SU-DHL-6 (cell line): ENCODE data around the gene MRPL14.

Experiments
- H2AFZ ChIP-seq: fragments of 200-600 bp; sonication (generic); 2 replicates; pipeline ENCODE4 v1.6.1; 2014; ENCODE audit warnings: low read depth, mild to moderate bottlenecking, moderate library complexity, mixed read lengths, antibody characterized with exemption, low read length; ENCODE audit not compliant: severe bottlenecking
- H3F3A ChIP-seq: fragments of 200-600 bp; shearing (Covaris generic); 2 replicates; pipeline ENCODE4 v1.6.0; 2016; ENCODE audit warnings: antibody characterized with exemption, mild to moderate bottlenecking; ENCODE audit not compliant: insufficient read depth
- H3K27ac ChIP-seq: fragments of 200-600 bp; sonication (generic); 2 replicates; pipeline ENCODE4 v1.5.1; 2016; ENCODE audit warnings: low read depth, mild to moderate bottlenecking, low read length, moderate library complexity, mixed read lengths
- H3K27me3 ChIP-seq: fragments of 200-600 bp; sonication (generic), shearing (Covaris generic); 2 replicates; pipeline ENCODE4 v1.6.0; 2014; ENCODE audit warnings: mild to moderate bottlenecking, low read length
- H3K36me3 ChIP-seq: fragments of 200-600 bp; sonication (generic); 2 replicates; pipeline ENCODE4 v1.6.1; 2014; ENCODE audit warnings: mild to moderate bottlenecking, low read length, mixed read lengths
- H3K4me2 ChIP-seq: fragments of 300-600, 200-600 bp; shearing (Covaris generic), sonication (generic); 2 replicates; pipeline ENCODE4 v1.6.0; 2014; ENCODE audit warnings: low read length, low read depth, mild to moderate bottlenecking; ENCODE audit not compliant: poor library complexity, severe bottlenecking
- H3K4me3 ChIP-seq: fragments of 200-600 bp; sonication (generic); 2 replicates; pipeline ENCODE4 v1.5.1; 2014; ENCODE audit warnings: antibody characterized with exemption, low read length, mild to moderate bottlenecking, mixed read lengths; ENCODE audit not compliant: insufficient read depth, poor library complexity, severe bottlenecking
- H3K79me2 ChIP-seq: fragments of 200-600 bp; sonication (generic); 2 replicates; pipeline ENCODE4 v1.6.1; 2014; ENCODE audit warnings: mild to moderate bottlenecking, low read length, moderate library complexity; ENCODE audit not compliant: insufficient read depth
- H3K9ac ChIP-seq: fragments of 200-600 bp; sonication (generic); 2 replicates; pipeline ENCODE4 v1.7.0; 2014; ENCODE audit warnings: mild to moderate bottlenecking, low read length
- H3K9me2 ChIP-seq: fragments of 200-600 bp; sonication (generic); replicated peaks from 2 replicates; pipeline ENCODE4 v1.6.1; 2014; ENCODE audit warnings: low read length; ENCODE audit not compliant: insufficient read depth
- H3K9me3 ChIP-seq: fragments of 200-600 bp; sonication (generic); 2 replicates; pipeline ENCODE4 v1.6.1; 2014; ENCODE audit warnings: low read length, mixed read lengths; ENCODE audit not compliant: insufficient read depth
- H4K20me1 ChIP-seq: fragments of 200-600 bp; sonication (generic); 2 replicates; pipeline ENCODE4 v1.6.1; 2014; ENCODE audit warnings: low read depth, mild to moderate bottlenecking, antibody characterized with exemption, low read length, moderate library complexity, mixed read lengths
- CTCF ChIP-seq: fragments of 200-600 bp; sonication (generic); IDR thresholded peaks from one replicate; pipeline ENCODE4 v1.5.1; 2017; ENCODE audit warnings: antibody characterized with exemption, mild to moderate bottlenecking, low read length, moderate library complexity; ENCODE audit not compliant: insufficient read depth, poor library complexity, severe bottlenecking
- EZH2phosphoT487 ChIP-seq: fragments of 200-600 bp; sonication (generic), shearing (Covaris generic); conservative IDR thresholded peaks from 2 replicates; pipeline ENCODE4 v1.6.1; 2018; ENCODE audit warnings: mild to moderate bottlenecking, antibody characterized with exemption, low read length, moderate library complexity, mixed read lengths

MRPL14 gene

GRCh38 chr6:44068607-44069296 is 58.5 kb downstream of the MRPL14 start:
- Histone ChIP-seq H3K9me2 (no peaks in the 10 kb centered on the region), H3K79me2 (no peaks in the 10 kb centered on the region), H3K4me2 (no peak overlapping the region), H3K27ac (no peak overlapping the region), H3K4me3 (no peak overlapping the region), H2AFZ (no peak overlapping the region), H3F3A (no peaks in the 10 kb centered on the region; the same call in 1 of the 2 replicates), H3K27me3 (no peaks in the 10 kb centered on the region), H4K20me1 (no peaks in the 10 kb centered on the region), H3K36me3 (no peaks in the 10 kb centered on the region), H3K9me3 (no peaks in the 10 kb centered on the region), H3K9ac (no peak overlapping the region)
- TF ChIP-seq EZH2phosphoT487 (no peak), CTCF (no peak)

GRCh38 chr6:44067173-44068139 is 59.8 kb downstream of the MRPL14 start:
- H3K4me3 ChIP-seq: no peak overlapping the region
- no peaks in the 10 kb centered on the region for H3K9me2 ChIP-seq
- no peak overlapping the region for H3K9ac ChIP-seq
- H3K4me2 ChIP-seq: no peak overlapping the region
- H3K9me3 ChIP-seq: no peaks in the 10 kb centered on the region
- no peaks in the 10 kb centered on the region for H3K27me3 ChIP-seq
- H2AFZ ChIP-seq: no peak overlapping the region
- TF ChIP-seq EZH2phosphoT487: no peak
- TF ChIP-seq CTCF: no peak
- H3K79me2 ChIP-seq: no peaks in the 10 kb centered on the region
- H3K36me3 ChIP-seq: no peaks in the 10 kb centered on the region
- H3K27ac ChIP-seq: no peak overlapping the region
- H4K20me1 ChIP-seq: no peaks in the 10 kb centered on the region
- no peaks in the 10 kb centered on the region; the same call in 1 of the 2 replicates for H3F3A ChIP-seq

GRCh38 chr6:44066394-44067172 is 60.7 kb downstream of the MRPL14 start:
- Histone ChIP-seq H3K27ac (no peak overlapping the region), H3K79me2 (no peaks in the 10 kb centered on the region), H4K20me1 (no peaks in the 10 kb centered on the region), H3K9me2 (no peaks in the 10 kb centered on the region), H3K4me3 (no peak overlapping the region), H2AFZ (no peak overlapping the region), H3F3A (no peaks in the 10 kb centered on the region; the same call in 1 of the 2 replicates), H3K9ac (no peak overlapping the region), H3K9me3 (no peaks in the 10 kb centered on the region), H3K36me3 (no peaks in the 10 kb centered on the region), H3K27me3 (no peaks in the 10 kb centered on the region), H3K4me2 (no peak overlapping the region)
- no peak for TF ChIP-seq EZH2phosphoT487
- no peak for TF ChIP-seq CTCF
